OCI-LY1 (cell line): ENCODE results near the gene SHE.
A peak's percentile ranks its signal among the peaks of the same experiment; 100 is the strongest.
"Not testable (repeated sequence)": the region's sequence is repeated elsewhere in the genome, so short reads cannot be mapped to it uniquely, and the experiment has no call there.

Experiments
- H2AFZ ChIP-seq: fragments of 200-600 bp; sonication (generic), shearing (Covaris generic); 2 replicates; pipeline ENCODE4 v1.6.0; 2014; ENCODE audit warnings: antibody characterized with exemption, mild to moderate bottlenecking, low read length
- H3F3A ChIP-seq: fragments of 200-600 bp; sonication (generic), shearing (Covaris generic); 2 replicates; pipeline ENCODE4 v1.6.0; 2014; ENCODE audit warnings: mild to moderate bottlenecking, antibody characterized with exemption, low read length, moderate library complexity; ENCODE audit not compliant: insufficient read depth
- H3K27ac ChIP-seq: fragments of 200-600 bp; sonication (generic); 2 replicates; pipeline ENCODE4 v1.5.1; 2014; ENCODE audit warnings: low read length, mixed run types, mild to moderate bottlenecking, low read depth; ENCODE audit not compliant: poor library complexity, severe bottlenecking
- H3K27me3 ChIP-seq: fragments of 200-600 bp; sonication (generic); 2 replicates; pipeline ENCODE4 v1.6.0; 2014; ENCODE audit warnings: antibody characterized with exemption, mild to moderate bottlenecking, low read length, moderate library complexity; ENCODE audit not compliant: insufficient read depth
- H3K36me3 ChIP-seq: fragments of 200-600 bp; sonication (generic); 2 replicates; pipeline ENCODE4 v1.6.1; 2014; ENCODE audit warnings: mild to moderate bottlenecking, antibody characterized with exemption, low read length, moderate library complexity, mixed read lengths; ENCODE audit not compliant: insufficient read depth
- H3K4me1 ChIP-seq: fragments of 200-600 bp; sonication (generic); 2 replicates; pipeline ENCODE4 v1.5.1; 2014; ENCODE audit warnings: mild to moderate bottlenecking, low read length, moderate library complexity; ENCODE audit not compliant: insufficient read depth, severe bottlenecking
- H3K4me2 ChIP-seq: fragments of 200-600 bp; sonication (generic), shearing (Covaris generic); 2 replicates; pipeline ENCODE4 v1.6.1; 2014; ENCODE audit warnings: low read length
- H3K4me3 ChIP-seq: fragments of 200-600 bp; sonication (generic); 2 replicates; pipeline ENCODE4 v1.5.1; 2014; ENCODE audit warnings: low read length, low read depth, mild to moderate bottlenecking, mixed read lengths; ENCODE audit not compliant: poor library complexity, severe bottlenecking
- H3K79me2 ChIP-seq: fragments of 200-600 bp; shearing (Covaris generic); 2 replicates; pipeline ENCODE4 v1.6.1; 2016; ENCODE audit warnings: mixed run types, low read length, mixed read lengths; ENCODE audit not compliant: insufficient read depth
- H3K9ac ChIP-seq: fragments of 200-600 bp; sonication (generic), shearing (Covaris generic); 2 replicates; pipeline ENCODE4 v1.6.1; 2014; ENCODE audit warnings: mild to moderate bottlenecking, low read length, mixed read lengths
- H3K9me2 ChIP-seq: fragments of 200-600 bp; sonication (generic), shearing (Covaris generic); 2 replicates; pipeline ENCODE4 v1.6.1; 2014; ENCODE audit warnings: low read depth, mild to moderate bottlenecking, low read length, mixed read lengths
- H3K9me3 ChIP-seq: fragments of 200-600 bp; shearing (Covaris generic); 2 replicates; pipeline ENCODE4 v1.6.1; 2014; ENCODE audit warnings: low read length, mixed read lengths
- H4K20me1 ChIP-seq: fragments of 200-600 bp; sonication (generic), shearing (Covaris generic); 2 replicates; pipeline ENCODE4 v1.6.0; 2016; ENCODE audit warnings: mild to moderate bottlenecking, low read length; ENCODE audit not compliant: insufficient read depth
- CTCF ChIP-seq: fragments of 200-600 bp; sonication (generic), shearing (Covaris generic); IDR thresholded peaks from 2 replicates; pipeline ENCODE4 v1.5.1; 2017; ENCODE audit warnings: mild to moderate bottlenecking, antibody characterized with exemption, low read length, moderate library complexity, mixed read lengths
- EZH2 ChIP-seq: fragments of 200-600 bp; sonication (generic), shearing (Covaris generic); IDR thresholded peaks from 2 replicates; pipeline ENCODE4 v1.8.0; 2017; ENCODE audit warnings: borderline replicate concordance, mixed run types, mild to moderate bottlenecking, antibody characterized with exemption, low read length, moderate library complexity, mixed read lengths

Gene SHE

DNA sequence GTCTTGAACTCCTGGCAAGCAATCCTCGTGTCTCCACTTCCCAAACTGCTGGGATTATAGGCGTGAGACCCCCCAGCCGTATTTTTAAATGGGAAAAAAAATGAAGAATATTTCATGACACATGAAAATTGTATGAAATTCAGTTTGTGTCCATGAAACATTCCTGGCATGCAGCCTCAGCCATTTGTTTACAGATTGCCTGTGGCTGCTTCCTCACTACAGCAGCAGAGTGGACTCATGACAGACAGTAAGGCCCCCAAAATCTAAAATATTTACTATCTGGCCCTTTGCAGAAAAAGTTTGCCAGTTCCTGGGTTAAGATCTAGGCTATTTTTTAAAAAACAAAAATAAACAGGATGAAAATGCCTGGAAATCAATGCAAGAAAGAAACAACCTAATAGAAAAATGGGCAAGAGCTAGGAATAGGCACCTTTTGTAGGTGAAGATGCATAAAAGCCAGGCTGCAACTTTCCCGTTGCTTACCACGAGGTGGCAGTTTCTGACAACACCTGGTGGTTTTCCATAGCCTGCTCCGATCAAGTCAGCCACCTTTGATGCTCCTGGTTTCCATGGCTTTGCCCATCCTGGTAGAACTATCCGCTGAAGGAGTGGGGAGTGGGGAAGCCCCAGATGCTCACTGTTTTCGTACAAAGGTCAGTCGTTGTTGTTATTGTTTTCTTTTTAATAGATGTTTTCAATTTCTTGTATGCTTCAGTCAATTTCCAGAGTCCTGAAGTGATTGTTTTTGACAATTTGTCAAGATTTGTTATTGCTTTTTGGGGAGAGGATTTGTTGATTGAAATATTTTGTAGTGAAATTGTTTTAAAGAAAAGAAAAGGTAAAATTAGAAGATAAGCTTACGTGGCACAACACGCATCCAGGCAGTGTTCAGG, 32.0 kb upstream of the SHE start:
- Histone ChIP-seq H4K20me1 (no peaks in the 10 kb centered on the region), H3K4me3 (no peak overlapping the region), H3K4me1 (no peaks in the 10 kb centered on the region), H2AFZ (no peak overlapping the region), H3F3A (no peaks in the 10 kb centered on the region), H3K27me3 (peaks cover 6% of the 10 kb centered on the region), H3K36me3 (no peaks in the 10 kb centered on the region), H3K4me2 (no peak overlapping the region), H3K9ac (no peak overlapping the region), H3K27ac (no peak overlapping the region), H3K9me2 (no peaks in the 10 kb centered on the region), H3K79me2 (no peaks in the 10 kb centered on the region), H3K9me3 (no peaks in the 10 kb centered on the region)
- TF ChIP-seq CTCF: peak; percentile 59; the same call in 1 of the 2 replicates
- no peak for TF ChIP-seq EZH2

DNA sequence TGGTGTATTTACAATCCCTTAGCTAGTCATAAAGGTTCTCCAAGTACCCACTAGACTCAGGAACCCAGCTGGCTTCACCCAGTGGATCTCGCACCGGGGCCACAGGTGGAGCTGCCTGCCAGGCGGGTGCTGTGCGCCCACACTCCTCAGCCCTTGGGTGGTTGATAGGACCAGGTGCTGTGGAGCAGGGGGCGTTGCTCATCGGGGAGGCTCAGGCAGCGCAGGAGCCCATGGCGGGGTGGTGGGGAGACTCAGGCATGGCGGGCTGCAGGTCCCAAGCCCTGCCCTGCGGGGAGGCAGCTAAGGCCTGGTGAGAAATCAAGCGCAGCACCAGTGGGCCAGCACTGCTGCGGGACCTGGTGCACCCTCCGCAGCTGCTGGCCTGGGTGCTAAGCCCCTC, 29.7 kb upstream of the SHE start:
- not testable (repeated sequence) for H3K9ac ChIP-seq, H3K27me3 ChIP-seq, H3K4me2 ChIP-seq

GRCh38 chr1:154529308-154529707, 27.1 kb upstream of the SHE start:
- H3K27me3 ChIP-seq: no peaks in the 10 kb centered on the region
- H3K79me2 ChIP-seq: no peaks in the 10 kb centered on the region
- H3K9ac ChIP-seq: no peak overlapping the region
- TF ChIP-seq EZH2 (no peak), CTCF (no peak)
- no peak overlapping the region for H3K27ac ChIP-seq
- H3K4me2 ChIP-seq: no peak overlapping the region
- H3K4me1 ChIP-seq: no peaks in the 10 kb centered on the region
- H3K9me3 ChIP-seq: no peaks in the 10 kb centered on the region
- no peak overlapping the region for H3K4me3 ChIP-seq
- H4K20me1 ChIP-seq: no peaks in the 10 kb centered on the region
- no peaks in the 10 kb centered on the region for H3F3A ChIP-seq
- no peaks in the 10 kb centered on the region for H3K36me3 ChIP-seq
- no peaks in the 10 kb centered on the region for H3K9me2 ChIP-seq
- no peak overlapping the region for H2AFZ ChIP-seq

More for the DNA sequence above, 29.7 kb upstream of the SHE start:
- H4K20me1 ChIP-seq, H2AFZ ChIP-seq, H3F3A ChIP-seq, H3K36me3 ChIP-seq, H3K4me1 ChIP-seq, H3K4me3 ChIP-seq, H3K9me2 ChIP-seq, H3K79me2 ChIP-seq, H3K9me3 ChIP-seq, H3K27ac ChIP-seq: not testable (repeated sequence)

DNA sequence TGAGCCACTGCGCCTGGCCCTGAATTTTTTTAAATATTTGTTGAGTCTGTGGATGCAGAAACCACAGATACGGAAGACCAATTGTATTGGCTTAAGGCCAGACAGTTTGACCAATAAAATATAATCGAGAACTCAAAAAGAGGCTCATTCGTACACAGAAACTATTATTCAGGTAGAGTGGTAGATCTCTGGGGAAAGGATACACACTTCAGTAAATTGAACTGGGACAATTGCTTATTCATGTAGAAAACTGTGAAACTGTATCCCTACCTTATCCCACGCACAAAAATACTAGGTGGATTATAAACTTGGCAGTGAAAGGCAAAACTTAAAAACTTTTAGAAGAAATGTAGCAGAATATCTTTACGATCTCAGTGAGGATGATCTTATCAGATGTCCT, 25.0 kb upstream of the SHE start:
- no peak overlapping the region for H3K27ac ChIP-seq
- no peak for TF ChIP-seq CTCF
- TF ChIP-seq EZH2: no peak
- H3K79me2 ChIP-seq: no peaks in the 10 kb centered on the region
- H3F3A ChIP-seq: no peaks in the 10 kb centered on the region
- H2AFZ ChIP-seq: no peak overlapping the region
- no peak overlapping the region for H3K4me3 ChIP-seq
- no peaks in the 10 kb centered on the region for H3K9me3 ChIP-seq
- H3K9me2 ChIP-seq: no peaks in the 10 kb centered on the region
- no peak overlapping the region for H3K4me2 ChIP-seq
- H3K27me3 ChIP-seq: no peaks in the 10 kb centered on the region
- no peak overlapping the region for H3K9ac ChIP-seq
- no peaks in the 10 kb centered on the region for H4K20me1 ChIP-seq
- H3K4me1 ChIP-seq: no peaks in the 10 kb centered on the region
- H3K36me3 ChIP-seq: no peaks in the 10 kb centered on the region
